Activated CD8-positive, alpha-beta T cell treated with anti-CD3 and anti-CD28 coated beads for 36 hours (primary cell): ENCODE data around the gene FAM13A. TPM values are rescaled to one million over a fixed set of nuclear protein-coding genes. Genes with fewer than 3 reads are reported as not detected.

Experiments
- ATAC-seq: fragments of 200-7000 bp; cut with Tn5 transposase; one replicate; pipeline ENCODE4 v1.10.0; 2021; ENCODE audit warnings: mild to moderate bottlenecking, moderate library complexity
- CTCF ChIA-PET: fragments of 350-600 bp; sonication (Branson Sonifier 250); formaldehyde crosslinking; loops from one replicate; lab custom pipeline; 2021; ENCODE audit warnings: antibody characterized with exemption; lab: Charles Lee
- POLR2A ChIA-PET: fragments of 350-600 bp; sonication (Branson Sonifier 250); formaldehyde crosslinking; loops from one replicate; lab custom pipeline; 2021; ENCODE audit warnings: antibody characterized with exemption; lab: Charles Lee
- DNase-seq: peaks from one replicate; pipeline ENCODE4 v3.0.0-alpha.2; 2020
- H3K27ac Mint-ChIP-seq: one replicate; pipeline ENCODE4 v1.8.0; 2021; ENCODE audit warnings: mild to moderate bottlenecking, mixed read lengths
- H3K27me3 Mint-ChIP-seq: one replicate; pipeline ENCODE4 v1.8.0; 2021; ENCODE audit warnings: mixed read lengths
- H3K36me3 Mint-ChIP-seq: one replicate; pipeline ENCODE4 v1.8.0; 2021; ENCODE audit warnings: low read depth, mixed read lengths
- H3K4me1 Mint-ChIP-seq: one replicate; pipeline ENCODE4 v1.8.0; 2021; ENCODE audit warnings: low read depth, mixed read lengths
- H3K4me3 Mint-ChIP-seq: one replicate; pipeline ENCODE4 v1.8.0; 2021; ENCODE audit warnings: mild to moderate bottlenecking, moderate library complexity, mixed read lengths
- H3K9me3 Mint-ChIP-seq: one replicate; pipeline ENCODE4 v1.8.0; 2021; ENCODE audit warnings: mixed read lengths
- intact Hi-C: fragments of 100-400 bp; cut with micrococcal nuclease; formaldehyde crosslinking; loops from one replicate; pipeline ENCODE4 v1.10.0; 2022
- total RNA-seq, 2 experiments: library from RNA; stranded (reverse); gene quantifications; one replicate each; pipeline ENCODE4 v1.2.3, GENCODE V29; 2021
- TF ChIP-seq, protein P1 (sequence below): fragments of 200-600 bp; IDR thresholded peaks from one replicate; pipeline ENCODE4 v1.8.0; 2022; ENCODE audit warnings: antibody characterized with exemption, mild to moderate bottlenecking

FAM13A gene
- total RNA-seq, 2 experiments from 2014 or later: 4.5 to 6.0 TPM

GRCh38 chr4:89099034-89099433 lies 42.0 kb upstream of the FAM13A start:
- POLR2A ChIA-PET: no interaction called here
- DNase-seq: no peak
- CTCF ChIA-PET: no interaction called here
- TF ChIP-seq, protein P1, sequence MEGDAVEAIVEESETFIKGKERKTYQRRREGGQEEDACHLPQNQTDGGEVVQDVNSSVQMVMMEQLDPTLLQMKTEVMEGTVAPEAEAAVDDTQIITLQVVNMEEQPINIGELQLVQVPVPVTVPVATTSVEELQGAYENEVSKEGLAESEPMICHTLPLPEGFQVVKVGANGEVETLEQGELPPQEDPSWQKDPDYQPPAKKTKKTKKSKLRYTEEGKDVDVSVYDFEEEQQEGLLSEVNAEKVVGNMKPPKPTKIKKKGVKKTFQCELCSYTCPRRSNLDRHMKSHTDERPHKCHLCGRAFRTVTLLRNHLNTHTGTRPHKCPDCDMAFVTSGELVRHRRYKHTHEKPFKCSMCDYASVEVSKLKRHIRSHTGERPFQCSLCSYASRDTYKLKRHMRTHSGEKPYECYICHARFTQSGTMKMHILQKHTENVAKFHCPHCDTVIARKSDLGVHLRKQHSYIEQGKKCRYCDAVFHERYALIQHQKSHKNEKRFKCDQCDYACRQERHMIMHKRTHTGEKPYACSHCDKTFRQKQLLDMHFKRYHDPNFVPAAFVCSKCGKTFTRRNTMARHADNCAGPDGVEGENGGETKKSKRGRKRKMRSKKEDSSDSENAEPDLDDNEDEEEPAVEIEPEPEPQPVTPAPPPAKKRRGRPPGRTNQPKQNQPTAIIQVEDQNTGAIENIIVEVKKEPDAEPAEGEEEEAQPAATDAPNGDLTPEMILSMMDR: no peak
- peaks cover 3% of the 10 kb centered on the region for H3K27me3 Mint-ChIP-seq
- ATAC-seq: peak; percentile 45
- H3K9me3 Mint-ChIP-seq: no peaks in the 10 kb centered on the region
- peaks cover 21% of the 10 kb centered on the region for H3K4me1 Mint-ChIP-seq
- intact Hi-C loops: no loop called here
- H3K4me3 Mint-ChIP-seq: no peak overlapping the region
- no peak overlapping the region for H3K27ac Mint-ChIP-seq
- H3K36me3 Mint-ChIP-seq: no peaks in the 10 kb centered on the region

DNA sequence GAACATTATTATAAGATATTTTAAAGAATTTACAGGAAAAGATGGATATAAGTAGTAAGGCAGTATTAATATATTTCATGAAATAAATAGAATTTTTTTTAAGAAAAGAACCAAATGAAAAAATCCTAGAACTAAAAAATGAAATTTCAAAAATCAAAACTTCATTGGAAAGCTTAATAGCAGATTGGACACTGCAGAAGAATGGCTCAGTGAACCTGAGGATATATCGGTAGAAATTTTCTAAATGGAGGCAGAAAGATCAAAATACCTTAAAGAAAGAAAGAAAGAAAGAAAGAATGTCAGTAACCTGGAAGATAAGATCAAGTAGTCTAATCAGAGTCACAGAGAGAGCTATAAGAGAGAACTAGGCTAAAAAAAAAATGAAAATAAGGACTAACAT lies 21.3 kb upstream of the FAM13A start:
- no peak overlapping the region for H3K27ac Mint-ChIP-seq

GRCh38 chr4:89077761-89078160 lies 20.8 kb upstream of the FAM13A start:
- CTCF ChIA-PET: no interaction called here
- TF ChIP-seq, protein P1: no peak
- DNase-seq (no peak), ATAC-seq (no peak)
- Mint-ChIP-seq H3K9me3 (peaks cover 25% of the 10 kb centered on the region), H3K27ac (no peak overlapping the region), H3K36me3 (peaks cover 4% of the 10 kb centered on the region), H3K4me3 (no peak overlapping the region), H3K4me1 (peaks cover 14% of the 10 kb centered on the region), H3K27me3 (peaks cover 6% of the 10 kb centered on the region)
- POLR2A ChIA-PET: no interaction called here
- intact Hi-C loops: no loop called here

More for the DNA sequence above, 21.3 kb upstream of the FAM13A start:
- ChIA-PET POLR2A (no interaction called here), CTCF (no interaction called here)
- no peak for ATAC-seq
- peaks cover 4% of the 10 kb centered on the region for H3K36me3 Mint-ChIP-seq
- H3K4me3 Mint-ChIP-seq: no peak overlapping the region
- no peak for DNase-seq
- intact Hi-C loops: no loop called here
- H3K27me3 Mint-ChIP-seq: peaks cover 6% of the 10 kb centered on the region
- H3K9me3 Mint-ChIP-seq: peaks cover 25% of the 10 kb centered on the region
- peaks cover 14% of the 10 kb centered on the region for H3K4me1 Mint-ChIP-seq
- TF ChIP-seq, protein P1: no peak

GRCh38 chr4:89072921-89073320 lies 15.9 kb upstream of the FAM13A start:
- H3K4me1 Mint-ChIP-seq: no peaks in the 10 kb centered on the region
- TF ChIP-seq, protein P1: no peak
- peaks cover 14% of the 10 kb centered on the region for H3K9me3 Mint-ChIP-seq
- ATAC-seq (no peak), DNase-seq (no peak)
- H3K4me3 Mint-ChIP-seq: no peak overlapping the region
- H3K36me3 Mint-ChIP-seq: no peaks in the 10 kb centered on the region
- intact Hi-C loops: no loop called here
- ChIA-PET CTCF (no interaction called here), POLR2A (no interaction called here)
- H3K27me3 Mint-ChIP-seq: no peaks in the 10 kb centered on the region
- H3K27ac Mint-ChIP-seq: no peak overlapping the region

- no peak overlapping the region for H3K27ac Mint-ChIP-seq
- no peaks in the 10 kb centered on the region for H3K9me3 Mint-ChIP-seq
- CTCF ChIA-PET: interaction anchor here (1.0 to 1.1 kb wide), 2 partner anchors 9 to 64 kb away, joined by 3 read pairs; no protein-coding TSS in a partner anchor
Measured at GRCh38 chr4:89071311-89071710, 14.3 kb upstream of the FAM13A start.

More at GRCh38 chr4:89071311-89071710, 14.3 kb upstream of the FAM13A start:
- ATAC-seq (no peak), DNase-seq (no peak)
- H3K4me1 Mint-ChIP-seq: no peaks in the 10 kb centered on the region
- no peaks in the 10 kb centered on the region for H3K36me3 Mint-ChIP-seq
- H3K27me3 Mint-ChIP-seq: no peaks in the 10 kb centered on the region
- TF ChIP-seq, protein P1: no peak
- H3K4me3 Mint-ChIP-seq: no peak overlapping the region
- POLR2A ChIA-PET: interaction anchor here (0.6 kb wide), 1 partner anchor 214 kb away, joined by 3 read pairs; no protein-coding TSS in a partner anchor
- intact Hi-C loops: no loop called here
